ENCODE results near the gene SEMA7A.

DNA sequence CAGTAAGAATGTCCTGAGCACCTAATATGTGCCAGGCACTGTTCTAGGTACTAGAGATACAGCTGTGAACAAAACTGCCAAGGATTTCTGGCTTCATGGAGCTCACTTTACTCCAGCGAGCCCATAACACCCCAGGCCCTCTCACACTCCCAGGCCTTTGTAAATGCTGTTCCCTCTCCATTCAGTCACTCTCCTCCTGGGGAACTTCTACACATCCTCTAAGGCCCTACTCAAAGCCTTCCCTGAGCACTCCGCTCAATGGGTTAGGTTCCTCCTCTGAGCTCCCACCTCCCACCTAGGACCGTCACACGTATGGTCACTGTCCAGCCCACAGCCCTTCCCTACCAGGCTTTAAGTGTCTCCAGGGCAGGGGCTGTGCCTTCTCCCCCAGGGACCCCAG lies 27.2 kb downstream of the SEMA7A start:
- TF ChIP-seq, protein P1, sequence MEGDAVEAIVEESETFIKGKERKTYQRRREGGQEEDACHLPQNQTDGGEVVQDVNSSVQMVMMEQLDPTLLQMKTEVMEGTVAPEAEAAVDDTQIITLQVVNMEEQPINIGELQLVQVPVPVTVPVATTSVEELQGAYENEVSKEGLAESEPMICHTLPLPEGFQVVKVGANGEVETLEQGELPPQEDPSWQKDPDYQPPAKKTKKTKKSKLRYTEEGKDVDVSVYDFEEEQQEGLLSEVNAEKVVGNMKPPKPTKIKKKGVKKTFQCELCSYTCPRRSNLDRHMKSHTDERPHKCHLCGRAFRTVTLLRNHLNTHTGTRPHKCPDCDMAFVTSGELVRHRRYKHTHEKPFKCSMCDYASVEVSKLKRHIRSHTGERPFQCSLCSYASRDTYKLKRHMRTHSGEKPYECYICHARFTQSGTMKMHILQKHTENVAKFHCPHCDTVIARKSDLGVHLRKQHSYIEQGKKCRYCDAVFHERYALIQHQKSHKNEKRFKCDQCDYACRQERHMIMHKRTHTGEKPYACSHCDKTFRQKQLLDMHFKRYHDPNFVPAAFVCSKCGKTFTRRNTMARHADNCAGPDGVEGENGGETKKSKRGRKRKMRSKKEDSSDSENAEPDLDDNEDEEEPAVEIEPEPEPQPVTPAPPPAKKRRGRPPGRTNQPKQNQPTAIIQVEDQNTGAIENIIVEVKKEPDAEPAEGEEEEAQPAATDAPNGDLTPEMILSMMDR (conservative IDR thresholded peaks at IDR 0.05; ENCODE audit: low read depth, low read length), result no peak
- TF ChIP-seq EZH2 (IDR thresholded peaks at IDR 0.05; ENCODE audit: borderline replicate concordance, low read depth, low read length, poor library complexity, severe bottlenecking), result no peak

Measured in A673 (cell line).